Heart left ventricle (tissue), 16 donors: ENCODE results near the gene BLM. TPM values are rescaled to one million over a fixed set of nuclear protein-coding genes. Genes with fewer than 3 reads are reported as not detected.

Source experiments
- ATAC-seq, 4 donors: fragments of 200-7000 bp; cut with Tn5 transposase; one replicate each; pipeline ENCODE4 v1.9.1; 2020 to 2022; ENCODE audit warnings: moderate library complexity in 4 of 4, mild to moderate bottlenecking in 3 of 4, moderate number of reproducible peaks in 1 of 4
- DNase-seq, 5 donors: peaks; one replicate each; pipeline ENCODE4 v3.0.0-alpha.2; 2020
- H3K27ac ChIP-seq, 12 donors: fragments of 200-600 bp; sonication (generic) in 4 of 12; one replicate each; pipeline versions ENCODE4 v1.5.0 to v1.8.0; 2016 to 2022; ENCODE audit warnings: mild to moderate bottlenecking in 2 of 12
- H3K27me3 ChIP-seq, 9 donors: fragments of 200-600 bp; sonication (generic) in 2 of 9; one replicate each; pipeline versions ENCODE4 v1.5.1 to v1.8.0; 2016 to 2022; ENCODE audit warnings: mild to moderate bottlenecking in 3 of 9
- H3K36me3 ChIP-seq, 9 donors: fragments of 200-600 bp; sonication (generic) in 2 of 9; one replicate each; pipeline versions ENCODE4 v1.5.0 to v1.8.0; 2018 to 2022; ENCODE audit warnings: mild to moderate bottlenecking in 2 of 9
- H3K4me1 ChIP-seq, 12 donors: fragments of 200-600 bp; sonication (generic) in 4 of 12; one replicate each; pipeline versions ENCODE4 v1.5.0 to v1.8.0; 2016 to 2022; ENCODE audit warnings: mild to moderate bottlenecking in 3 of 12
- H3K4me3 ChIP-seq, 12 donors: fragments of 200-600 bp; sonication (generic) in 4 of 12; one replicate each; pipeline versions ENCODE4 v1.5.0 to v1.8.0; 2017 to 2022; ENCODE audit warnings: mild to moderate bottlenecking in 9 of 12, moderate library complexity in 4 of 12
- H3K9me3 ChIP-seq, 12 donors: fragments of 200-600 bp; sonication (generic) in 4 of 12; one replicate each; pipeline versions ENCODE4 v1.5.0 to v1.8.0; 2016 to 2022; ENCODE audit warnings: mild to moderate bottlenecking in 1 of 12
- CTCF ChIP-seq, 12 donors: fragments of 200-600 bp; sonication (generic) in 4 of 12; IDR thresholded peaks; one replicate each; pipeline versions ENCODE4 v1.5.0 to v1.8.0; 2018 to 2022; ENCODE audit warnings: antibody characterized with exemption in 12 of 12, mild to moderate bottlenecking in 5 of 12
- POLR2A ChIP-seq, 2 donors: fragments of 450-650 bp; IDR thresholded peaks; one replicate each; pipeline ENCODE4 v1.6.1; 2017; ENCODE audit warnings: antibody characterized with exemption in 2 of 2, mild to moderate bottlenecking in 2 of 2, moderate library complexity in 2 of 2
- WGBS, 4 donors: extraction: QIAGEN DNeasy Blood & Tissue Kit in 2 of 4; methylation state at CpG; one replicate each; pipeline versions ENCODE4 v1.1.5 to v1.1.7; 2013 to 2018; 5-methylcytosine and 5-hydroxymethylcytosine counted together
- intact Hi-C, 10 donors: fragments of 100-400 bp; cut with DNase I; formaldehyde crosslinking; loops; one replicate each; pipeline versions ENCODE4 v1.11.1 to v1.14.2; 2022
- polyA plus RNA-seq, 2 donors: library from polyadenylated mRNA; stranded (reverse); fragments of 200-250 nt; gene quantifications; one replicate each; pipeline ENCODE4 v1.2.3, GENCODE V29; 2013
- total RNA-seq, 9 donors: library from RNA; depleted of rRNA in 2 of 9; stranded (reverse); fragments of >200 nt in 2 of 9; fragmentation: NEBNext Ultra II Directional in 3 of 9; extraction: Animal tissue kit (Norgen Biotek cat#: 25700) in 3 of 9; gene quantifications; one replicate each; pipeline versions ENCODE4 v1.1.0 to v1.2.4, GENCODE V29; 2016 to 2023
- donor health status: ischemic (EF 13 %, LVEDD 7.1; RV severe dilation, severe dysfunction).
- donor health status: healthy with polysubstance abuse.
- donor health status: DM: no; HTN: yes; CAD: no.
- donor health status: DM: no; HTN: no; CAD: no.
- donor health status: ischemic (EF 25% LVEDD 6.9; RV normal size, moderate dysfunction).
- donor health status: ischemic (EF 25% LVEDD 5.7; RV mildly dilated, moderate dysfunction).
- donor health status: healthy.
- donor health status: DM: yes; HTN: yes; CAD: no.
- donor health status: ischemic (EF 35%, LVEDD 5.7; RV mildly dilated, moderate dysfunction).
- donor health status: nonischemic (EF 11% LVEDD 7.7; RV severe dilation, severe dysfunction).
- donor health status: DM: yes; HTN: yes; CAD: no.
- donor health status: PGD.
- donor health status: ischemic (EF 29% LVEDD 5.4; RV normal size, mild dysfunction).
- donor health status: nonischemic (EF 23%, LVEDD 6.1; RV moderate dilation, normal function).

The BLM gene
- total and polyA plus RNA-seq, 11 donors, result 4.3 to 39.6 (median 12.2) TPM

- intact Hi-C loops, result no loop called here
- Histone ChIP-seq H3K27ac (peak overlapping the region in 1 of 12 donors; percentile 22), H3K9me3 (no peaks in the 10 kb centered on the region), H3K4me3 (peak overlapping the region in 1 of 12 donors; percentile 5), H3K27me3 (no peaks in the 10 kb centered on the region), H3K4me1 (peaks cover 0 to 15% (median 0%) of the 10 kb centered on the region in 12 donors), H3K36me3 (no peaks in the 10 kb centered on the region)
- ATAC-seq (no peak), DNase-seq (no peak)
- 88 to 95% (median 90%) methylated on average over 7 of the region's 7 CpGs for WGBS, 4 donors
- TF ChIP-seq POLR2A (IDR thresholded peaks at IDR 0.05), result no peak
- TF ChIP-seq CTCF (IDR thresholded peaks at IDR 0.05), result no peak
Measured at GRCh38 chr15:90750186-90750585, 33.0 kb downstream of the BLM start.

- Histone ChIP-seq H3K36me3 (no peaks in the 10 kb centered on the region), H3K4me1 (peaks cover 0 to 15% (median 0%) of the 10 kb centered on the region in 12 donors), H3K9me3 (no peaks in the 10 kb centered on the region), H3K27ac (no peak overlapping the region), H3K27me3 (no peaks in the 10 kb centered on the region), H3K4me3 (no peak overlapping the region)
- no peak for ATAC-seq
- TF ChIP-seq CTCF (IDR thresholded peaks at IDR 0.05), result no peak
- intact Hi-C loops, result no loop called here
- 91 to 95% (median 92%) methylated on average over 8 of the region's 8 CpGs for WGBS, 4 donors
- no peak for DNase-seq
Measured at GRCh38 chr15:90751300-90751825, 34.2 kb downstream of the BLM start.

- ATAC-seq (no peak), DNase-seq (no peak)
- H3K9me3 ChIP-seq, result no peaks in the 10 kb centered on the region
- no peaks in the 10 kb centered on the region for H3K27me3 ChIP-seq
- H3K4me3 ChIP-seq, result no peak overlapping the region
- H3K36me3 ChIP-seq, result no peaks in the 10 kb centered on the region
- H3K27ac ChIP-seq, result peak overlapping the region in 1 of 12 donors; percentile 55
- 55 to 76% (median 58%) methylated on average over 2 of the region's 2 CpGs for WGBS, 4 donors
- intact Hi-C loops, result no loop called here
- TF ChIP-seq CTCF (IDR thresholded peaks at IDR 0.05) (no peak), POLR2A (IDR thresholded peaks at IDR 0.05) (no peak)
- peaks cover 0 to 32% (median 3%) of the 10 kb centered on the region in 12 donors for H3K4me1 ChIP-seq
Measured at GRCh38 chr15:90756916-90757315, 39.8 kb downstream of the BLM start.

GRCh38 chr15:90757461-90757860 is 40.3 kb downstream of the BLM start:
- Histone ChIP-seq H3K36me3 (no peaks in the 10 kb centered on the region), H3K27ac (peak overlapping the region in 1 of 12 donors; percentile 55), H3K27me3 (no peaks in the 10 kb centered on the region), H3K9me3 (no peaks in the 10 kb centered on the region), H3K4me3 (no peak overlapping the region), H3K4me1 (peaks cover 0 to 37% (median 5%) of the 10 kb centered on the region in 12 donors)
- WGBS, 4 donors, result 77 to 88% (median 84%) methylated on average over 1 of the region's 1 CpG
- DNase-seq (no peak), ATAC-seq (no peak)
- intact Hi-C loops, result no loop called here
- TF ChIP-seq CTCF (IDR thresholded peaks at IDR 0.05) (no peak), POLR2A (IDR thresholded peaks at IDR 0.05) (no peak)
